Effector memory CD8-positive, alpha-beta T cell (primary cell): Measurements from ENCODE around the gene SNRNP200.
"Not testable (repeated sequence)": the region's sequence is repeated elsewhere in the genome, so short reads cannot be mapped to it uniquely, and the experiment has no call there.

Experiments
- ATAC-seq: fragments of 150-1000 bp; cut with Tn5 transposase; replicated peaks from 2 replicates; pipeline ENCODE4 v1.10.0; 2021; ENCODE audit warnings: mild to moderate bottlenecking, moderate library complexity
- DNase-seq, 3 experiments: peaks; one replicate each; pipeline ENCODE4 v3.0.0; 2021
- H3K27ac Mint-ChIP-seq, 2 donors: one replicate each; pipeline ENCODE4 v1.8.0; 2022; ENCODE audit warnings: mild to moderate bottlenecking in 2 of 2, mixed read lengths in 2 of 2, moderate library complexity in 2 of 2
- H3K27me3 Mint-ChIP-seq, 2 donors: one replicate each; pipeline ENCODE4 v1.8.0; 2022; ENCODE audit warnings: mixed read lengths in 2 of 2
- H3K36me3 Mint-ChIP-seq: one replicate; pipeline ENCODE4 v1.8.0; 2022; ENCODE audit warnings: mild to moderate bottlenecking, moderate library complexity, mixed read lengths; ENCODE audit not compliant: insufficient read depth
- H3K4me1 Mint-ChIP-seq, 2 donors: one replicate each; pipeline ENCODE4 v1.8.0; 2022; ENCODE audit warnings: low read depth in 2 of 2, mixed read lengths in 2 of 2
- H3K4me3 Mint-ChIP-seq, 2 donors: one replicate each; pipeline ENCODE4 v1.8.0; 2022; ENCODE audit warnings: mild to moderate bottlenecking in 2 of 2, mixed read lengths in 2 of 2, moderate library complexity in 2 of 2
- H3K9me3 Mint-ChIP-seq, 2 donors: one replicate each; pipeline ENCODE4 v1.8.0; 2022; ENCODE audit warnings: mixed read lengths in 2 of 2

The SNRNP200 gene

DNA sequence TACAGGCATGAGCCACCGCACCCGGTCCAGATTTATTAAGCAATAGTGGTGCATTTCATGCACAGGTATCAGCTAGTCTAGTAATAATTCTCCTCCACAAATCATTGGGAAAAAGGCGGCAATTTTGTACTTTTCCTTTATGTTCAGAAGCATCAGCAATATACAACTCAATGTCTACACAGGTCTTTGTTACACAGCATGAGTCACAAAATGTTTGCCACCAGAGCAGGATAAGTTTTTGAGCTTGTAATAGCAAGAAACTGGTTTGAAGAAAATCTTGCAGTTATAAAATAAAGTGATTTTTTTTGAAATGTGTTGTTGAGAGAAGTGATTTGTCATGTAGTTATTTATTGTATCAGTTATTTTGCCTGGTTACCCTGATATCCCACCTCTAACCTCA lies 15.0 kb upstream of the SNRNP200 start:
- ATAC-seq = no peak
- Mint-ChIP-seq H3K27ac (peak overlapping the region; percentile 91 to 94), H3K4me1 (peaks cover 47 to 64% of the 10 kb centered on the region in 2 donors), H3K9me3 (no peaks in the 10 kb centered on the region), H3K36me3 (peaks cover 6% of the 10 kb centered on the region), H3K4me3 (peak overlapping the region; percentile 87 to 96), H3K27me3 (no peaks in the 10 kb centered on the region)
- no peak for DNase-seq

DNA sequence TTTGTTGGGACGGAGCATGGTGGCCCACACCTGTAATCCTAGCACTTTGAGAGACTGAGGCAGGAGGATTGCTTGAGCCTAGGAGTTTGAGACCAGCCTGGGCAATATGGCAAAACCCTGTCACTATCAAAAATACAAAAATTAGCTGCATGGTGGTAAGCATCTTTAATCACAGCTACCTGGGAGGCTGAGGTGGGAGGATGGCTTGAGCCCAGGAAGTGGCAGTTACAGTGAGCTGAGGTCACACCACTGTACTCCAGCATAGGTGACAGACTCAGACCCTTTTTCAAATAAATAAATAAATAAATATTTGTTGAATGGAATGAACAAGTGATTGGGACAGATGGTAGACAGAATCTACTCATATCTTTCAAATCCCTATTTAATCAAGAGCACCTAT lies 14.1 kb upstream of the SNRNP200 start:
- H3K4me3 Mint-ChIP-seq = peak overlapping the region in 1 of 2 donors; percentile 87
- DNase-seq (no peak), ATAC-seq (no peak)
- H3K36me3 Mint-ChIP-seq = peaks cover 6% of the 10 kb centered on the region
- no peaks in the 10 kb centered on the region for H3K9me3 Mint-ChIP-seq
- no peaks in the 10 kb centered on the region for H3K27me3 Mint-ChIP-seq
- H3K27ac Mint-ChIP-seq = peak overlapping the region; percentile 60 to 62
- H3K4me1 Mint-ChIP-seq = peaks cover 46 to 62% of the 10 kb centered on the region in 2 donors

DNA sequence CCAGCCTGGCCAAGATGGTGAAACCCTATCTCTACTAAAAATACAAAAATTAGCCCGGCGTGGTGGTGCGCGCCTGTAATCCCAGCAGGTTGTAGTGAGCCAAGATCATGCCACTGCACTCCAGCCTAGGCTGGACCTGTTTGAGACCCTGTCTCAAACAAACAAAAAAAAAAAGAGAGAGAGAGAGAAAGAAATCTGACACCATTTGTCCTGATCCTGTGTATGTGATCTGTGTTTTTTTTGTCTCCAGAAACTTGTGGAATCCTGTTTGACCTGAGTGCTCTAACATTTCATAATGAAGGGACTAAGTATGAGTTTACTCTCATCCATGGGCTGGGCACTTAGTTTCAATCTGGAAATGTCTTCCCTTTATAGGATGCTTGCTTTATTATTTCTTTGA lies 13.4 kb upstream of the SNRNP200 start:
- DNase-seq (no peak), ATAC-seq (no peak)
- H3K9me3 Mint-ChIP-seq = no peaks in the 10 kb centered on the region
- H3K4me1 Mint-ChIP-seq = peaks cover 44 to 58% of the 10 kb centered on the region in 2 donors
- no peaks in the 10 kb centered on the region for H3K27me3 Mint-ChIP-seq
- peak overlapping the region in 1 of 2 donors; percentile 60 for H3K27ac Mint-ChIP-seq
- peaks cover 6% of the 10 kb centered on the region for H3K36me3 Mint-ChIP-seq
- H3K4me3 Mint-ChIP-seq = peak overlapping the region in 1 of 2 donors; percentile 87

DNA sequence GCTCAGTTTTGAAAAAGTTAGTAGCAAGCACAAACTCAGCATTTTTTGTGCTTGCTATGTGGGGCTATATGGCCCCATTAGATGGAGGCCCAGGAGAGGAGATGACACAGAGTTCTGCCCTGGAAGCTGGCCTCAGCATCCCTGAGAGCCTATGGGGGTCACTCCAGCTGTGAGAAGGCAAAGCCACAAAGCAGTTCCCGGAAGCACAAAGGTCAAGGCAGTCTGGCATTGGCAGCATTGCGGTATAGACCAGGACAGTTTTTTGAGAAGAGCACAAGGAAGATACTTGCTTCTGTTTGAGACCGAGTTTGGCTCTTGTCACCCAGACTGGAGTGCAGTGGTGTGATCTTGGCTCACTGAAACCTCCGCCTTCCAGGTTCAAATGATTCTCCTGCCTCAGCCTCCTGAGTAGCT lies 12.2 kb upstream of the SNRNP200 start:
- Mint-ChIP-seq H3K4me1 (peaks cover 40 to 52% of the 10 kb centered on the region in 2 donors), H3K27ac (peak overlapping the region; percentile 80 to 83), H3K36me3 (peaks cover 3% of the 10 kb centered on the region), H3K27me3 (no peaks in the 10 kb centered on the region), H3K9me3 (no peaks in the 10 kb centered on the region), H3K4me3 (peak overlapping the region; percentile 9 to 48)
- ATAC-seq = no peak
- DNase-seq = no peak

DNA sequence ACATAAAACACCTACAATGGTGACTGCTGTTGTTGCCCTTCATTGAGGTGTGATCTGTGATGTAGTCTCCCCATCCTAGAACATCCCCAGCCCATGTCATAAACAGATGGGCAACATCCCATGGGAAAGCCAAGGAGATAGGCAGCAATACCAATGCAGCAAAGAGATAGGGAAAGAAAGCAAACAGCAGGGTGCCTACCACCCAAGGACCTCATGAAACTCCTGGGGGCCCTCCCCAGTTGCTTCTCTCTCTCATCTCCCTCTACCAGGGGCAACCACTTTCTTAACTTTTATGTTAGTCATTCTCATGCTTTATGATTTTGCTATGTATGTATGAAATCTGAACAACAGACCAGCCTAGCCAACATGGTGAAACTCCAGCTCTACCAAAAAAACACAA lies 11.7 kb upstream of the SNRNP200 start:
- Mint-ChIP-seq H3K9me3 (no peaks in the 10 kb centered on the region), H3K27ac (peak overlapping the region; percentile 80 to 83), H3K27me3 (no peaks in the 10 kb centered on the region), H3K36me3 (peaks cover 3% of the 10 kb centered on the region), H3K4me3 (peak overlapping the region; percentile 48 to 74), H3K4me1 (peaks cover 41 to 53% of the 10 kb centered on the region in 2 donors)
- DNase-seq = no peak
- no peak for ATAC-seq

DNA sequence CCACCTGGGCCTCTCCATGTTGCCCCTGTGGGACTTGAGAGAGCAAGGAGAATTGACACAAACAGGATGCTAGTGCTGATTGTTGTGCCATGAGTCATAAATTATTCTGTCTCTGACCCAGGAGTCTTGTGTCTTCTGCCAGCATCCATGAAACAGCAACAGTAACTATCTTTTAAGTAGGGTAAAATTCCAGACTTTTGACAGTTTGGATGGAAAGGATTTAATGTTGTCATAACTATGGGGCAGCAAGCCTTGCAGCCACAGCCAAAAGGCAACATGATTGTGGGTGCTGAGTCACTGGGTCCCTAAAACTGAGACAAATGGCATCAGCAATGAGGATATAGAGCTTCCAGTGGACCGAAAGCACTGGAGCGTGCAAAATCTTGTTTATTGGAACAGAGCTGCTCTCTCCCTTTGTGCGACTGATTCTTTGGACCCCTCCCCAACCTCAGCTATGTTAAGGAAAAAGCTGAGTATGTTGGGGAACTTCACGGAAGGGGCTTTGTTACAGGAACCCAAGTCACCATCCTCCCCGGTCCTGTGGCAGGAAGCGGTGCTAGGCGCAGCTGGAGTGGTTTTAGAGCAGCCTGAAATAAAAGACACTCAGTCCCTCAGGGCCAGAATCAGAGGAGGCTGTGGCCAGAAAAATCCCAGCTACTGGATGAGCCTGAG lies 10.2 kb upstream of the SNRNP200 start:
- Mint-ChIP-seq H3K4me1 (peaks cover 35 to 48% of the 10 kb centered on the region in 2 donors), H3K9me3 (no peaks in the 10 kb centered on the region), H3K36me3 (no peaks in the 10 kb centered on the region), H3K27me3 (no peaks in the 10 kb centered on the region), H3K4me3 (peak overlapping the region; percentile 74), H3K27ac (peak overlapping the region; percentile 80 to 83)
- ATAC-seq = peak; percentile 74
- DNase-seq = no peak

DNA sequence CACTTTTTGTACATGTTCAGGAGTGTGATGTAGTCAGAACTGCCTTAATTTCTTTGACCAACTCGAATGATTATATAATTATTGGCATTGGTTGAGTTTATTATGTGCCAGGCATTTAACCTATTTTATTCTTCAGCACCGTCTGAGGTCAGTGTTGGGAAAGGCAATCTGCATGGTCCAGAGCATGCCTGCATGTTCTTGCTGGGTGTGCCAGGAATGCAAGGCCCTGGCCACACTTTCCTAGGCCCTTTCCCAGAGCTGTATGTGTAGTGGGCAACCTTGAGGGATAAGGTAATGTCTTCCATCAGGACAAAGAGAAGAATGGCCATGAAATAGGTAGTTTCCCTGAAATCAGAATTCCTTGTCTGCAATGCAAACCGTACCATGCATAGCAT lies 9.7 kb upstream of the SNRNP200 start:
- ATAC-seq (no peak), DNase-seq (no peak)
- Mint-ChIP-seq H3K9me3 (no peaks in the 10 kb centered on the region), H3K27me3 (no peaks in the 10 kb centered on the region), H3K27ac (peak overlapping the region; percentile 80 to 83), H3K36me3 (no peaks in the 10 kb centered on the region), H3K4me1 (peaks cover 31 to 43% of the 10 kb centered on the region in 2 donors), H3K4me3 (peak overlapping the region; percentile 74)

DNA sequence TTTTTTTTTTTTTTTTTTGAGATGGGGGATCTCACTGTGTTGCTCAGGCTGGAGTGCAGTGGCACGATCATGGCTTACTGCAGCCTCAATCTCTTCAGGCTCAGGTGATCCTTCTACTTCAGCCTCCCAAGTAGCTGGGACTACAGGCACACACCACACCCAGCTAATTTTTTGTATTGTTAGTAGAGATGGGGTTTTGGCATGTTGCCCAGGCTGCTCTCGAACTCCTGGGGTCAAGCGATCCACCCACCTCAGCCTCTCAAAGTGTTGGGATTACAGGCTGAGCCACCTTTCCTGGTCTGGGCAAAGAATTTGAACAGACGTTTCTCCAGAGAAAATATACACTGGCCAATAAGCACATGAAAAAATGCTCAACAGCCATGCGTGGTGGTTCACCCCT lies 2.9 kb upstream of the SNRNP200 start:
- no peak for DNase-seq
- H3K4me3 Mint-ChIP-seq = no peak overlapping the region

DNA sequence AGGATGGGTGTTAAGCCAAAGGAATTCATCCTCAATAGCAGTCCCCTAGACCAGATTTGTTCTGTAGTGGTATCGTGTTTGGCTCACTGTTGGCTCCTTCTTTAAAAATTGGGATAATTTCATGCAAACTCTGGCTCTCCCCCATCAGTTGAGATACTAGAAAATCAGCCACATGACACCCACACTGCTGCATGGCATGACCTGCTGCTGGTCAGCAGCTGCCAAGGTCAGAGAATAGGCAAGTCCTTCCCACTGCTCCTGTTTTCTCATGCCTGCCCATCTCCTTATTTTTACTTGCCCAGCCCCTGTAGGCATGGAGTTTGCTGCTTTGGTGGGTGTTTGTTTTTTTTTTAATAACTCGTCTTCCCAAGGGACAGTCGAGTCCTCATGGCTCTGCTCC lies 1.0 kb upstream of the SNRNP200 start:
- ATAC-seq = no peak
- peaks cover 39 to 48% of the 10 kb centered on the region in 2 donors for H3K4me1 Mint-ChIP-seq
- H3K36me3 Mint-ChIP-seq = peaks cover 52% of the 10 kb centered on the region
- peak overlapping the region; percentile 96 to 99 for H3K4me3 Mint-ChIP-seq
- no peaks in the 10 kb centered on the region for H3K9me3 Mint-ChIP-seq
- H3K27ac Mint-ChIP-seq = peak overlapping the region; percentile 99
- no peaks in the 10 kb centered on the region for H3K27me3 Mint-ChIP-seq
- no peak for DNase-seq

More for the DNA sequence above, 2.9 kb upstream of the SNRNP200 start:
- no peak for ATAC-seq
- no peaks in the 10 kb centered on the region for H3K9me3 Mint-ChIP-seq
- H3K27ac Mint-ChIP-seq = peak overlapping the region; percentile 66 to 81
- H3K4me1 Mint-ChIP-seq = peaks cover 27 to 33% of the 10 kb centered on the region in 2 donors
- H3K27me3 Mint-ChIP-seq = no peaks in the 10 kb centered on the region
- H3K36me3 Mint-ChIP-seq = peaks cover 33% of the 10 kb centered on the region

DNA sequence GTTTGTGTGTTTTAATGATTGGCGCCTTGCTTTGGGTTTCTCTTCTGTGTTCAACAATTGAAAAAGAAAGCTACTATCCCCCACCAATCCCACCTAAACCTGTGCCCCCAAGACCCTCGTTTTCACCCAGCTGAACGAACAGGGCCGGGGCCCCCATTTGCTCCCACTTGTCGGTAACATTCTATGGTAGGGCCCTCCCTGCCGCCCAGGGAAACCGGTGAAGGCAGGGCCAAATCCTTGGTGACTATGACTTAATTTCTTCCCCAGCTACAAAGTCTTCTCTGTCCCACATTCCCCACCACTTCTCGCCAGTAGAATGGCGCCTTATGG lies 598 bp upstream of the SNRNP200 start:
- no peak for ATAC-seq
- Mint-ChIP-seq H3K4me3 (peak overlapping the region; percentile 96 to 99), H3K36me3 (peaks cover 56% of the 10 kb centered on the region)

DNA sequence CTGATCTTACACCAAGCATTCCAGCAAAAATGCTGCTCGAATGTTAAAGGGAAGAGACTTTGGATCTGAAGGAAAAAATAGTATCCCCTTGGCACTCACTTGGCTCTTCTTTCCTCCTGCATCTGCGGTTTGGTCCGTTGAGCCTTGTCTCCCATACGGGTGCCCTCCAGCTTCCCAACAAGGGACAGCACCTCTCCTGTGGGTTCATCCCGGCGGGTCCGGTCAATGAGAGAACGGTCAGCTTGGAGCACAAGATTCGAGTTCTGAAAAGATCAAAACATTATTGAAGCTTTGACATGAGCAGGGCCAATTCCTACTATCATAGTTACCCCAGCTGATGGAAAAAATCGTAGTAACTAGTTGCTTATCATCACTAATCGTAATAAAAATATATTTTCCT lies 740 bp downstream of the SNRNP200 start:
- H3K27ac Mint-ChIP-seq = peak overlapping the region; percentile 99
- peaks cover 69% of the 10 kb centered on the region for H3K36me3 Mint-ChIP-seq
- no peak for DNase-seq
- no peak for ATAC-seq
- H3K4me3 Mint-ChIP-seq = peak overlapping the region; percentile 96 to 99
- no peaks in the 10 kb centered on the region for H3K27me3 Mint-ChIP-seq
- H3K9me3 Mint-ChIP-seq = no peaks in the 10 kb centered on the region
- H3K4me1 Mint-ChIP-seq = peaks cover 47 to 55% of the 10 kb centered on the region in 2 donors

More for the DNA sequence above, 598 bp upstream of the SNRNP200 start:
- no peak for DNase-seq
- H3K27me3 Mint-ChIP-seq = no peaks in the 10 kb centered on the region
- H3K9me3 Mint-ChIP-seq = no peaks in the 10 kb centered on the region
- H3K27ac Mint-ChIP-seq = peak overlapping the region; percentile 99
- peaks cover 43 to 52% of the 10 kb centered on the region in 2 donors for H3K4me1 Mint-ChIP-seq

DNA sequence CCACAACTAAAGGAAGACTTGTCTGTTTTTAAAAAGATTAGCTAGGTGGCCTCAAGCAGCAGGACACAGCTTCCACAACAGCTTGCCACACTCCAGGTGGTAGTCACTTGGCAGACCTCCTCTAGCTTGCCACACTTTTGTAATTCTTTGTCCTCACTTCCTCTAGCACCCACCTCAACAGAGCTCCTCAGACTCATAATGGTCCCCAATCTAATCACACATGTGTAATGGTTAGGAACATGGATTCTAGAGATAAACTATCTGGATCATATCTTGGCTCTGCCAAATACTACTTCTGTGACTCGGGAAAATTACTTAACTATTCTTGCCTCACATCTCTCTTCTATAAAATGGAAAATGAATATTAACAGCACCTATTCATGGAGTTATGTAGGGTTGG lies 3.5 kb downstream of the SNRNP200 start:
- Mint-ChIP-seq H3K27me3 (no peaks in the 10 kb centered on the region), H3K4me3 (peak overlapping the region; percentile 12 to 32), H3K36me3 (peaks cover 93% of the 10 kb centered on the region), H3K9me3 (no peaks in the 10 kb centered on the region), H3K27ac (peak overlapping the region; percentile 81 to 84), H3K4me1 (peaks cover 47 to 55% of the 10 kb centered on the region in 2 donors)
- DNase-seq (no peak), ATAC-seq (no peak)

DNA sequence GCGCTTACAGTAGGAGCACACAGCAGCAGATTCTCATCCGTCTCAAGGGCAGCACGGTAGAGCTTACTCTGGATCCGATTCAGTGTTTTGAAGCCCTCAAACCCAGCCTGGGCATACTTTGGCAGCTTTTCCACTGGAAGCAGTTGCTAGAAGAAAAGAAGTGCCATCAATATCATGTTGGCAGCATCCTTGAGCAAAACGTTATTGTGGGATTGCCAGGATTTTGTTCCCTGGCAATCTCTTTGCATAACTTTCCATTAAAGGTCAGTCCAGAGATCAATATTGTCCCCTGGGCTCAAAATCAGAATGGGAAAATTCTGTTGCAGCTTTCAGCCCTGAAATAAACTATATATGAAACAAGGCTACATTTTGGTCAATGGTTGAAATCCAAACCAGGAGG lies 8.4 kb downstream of the SNRNP200 start:
- H3K27me3 Mint-ChIP-seq = no peaks in the 10 kb centered on the region

DNA sequence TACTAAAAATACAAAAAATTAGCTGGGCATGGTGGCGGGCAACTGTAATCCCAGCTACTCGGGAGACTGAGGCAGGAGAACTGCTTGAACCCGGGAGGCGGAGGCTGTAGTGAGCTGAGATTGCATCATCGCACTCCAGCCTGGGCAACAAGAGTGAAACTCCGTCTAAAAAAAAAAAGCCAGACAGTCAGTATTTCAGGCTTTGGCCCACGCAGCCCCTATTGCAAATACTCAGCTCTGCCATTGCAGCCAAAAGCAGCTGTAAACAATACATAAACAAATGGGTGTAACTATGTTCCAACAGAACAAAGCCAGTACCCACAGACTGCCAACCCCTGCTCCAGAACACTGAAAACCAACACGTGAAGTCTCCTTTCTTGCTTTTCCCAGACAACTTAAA lies 11.1 kb downstream of the SNRNP200 start:
- peaks cover 100% of the 10 kb centered on the region for H3K36me3 Mint-ChIP-seq
- not testable (repeated sequence) for H3K4me3 Mint-ChIP-seq, H3K4me1 Mint-ChIP-seq, ATAC-seq, H3K27ac Mint-ChIP-seq, H3K9me3 Mint-ChIP-seq, DNase-seq, H3K27me3 Mint-ChIP-seq

More for the DNA sequence above, 8.4 kb downstream of the SNRNP200 start:
- ATAC-seq (no peak), DNase-seq (no peak)
- H3K9me3 Mint-ChIP-seq = no peaks in the 10 kb centered on the region
- H3K36me3 Mint-ChIP-seq = peaks cover 100% of the 10 kb centered on the region
- H3K4me3 Mint-ChIP-seq = no peak overlapping the region
- H3K4me1 Mint-ChIP-seq = peaks cover 12 to 13% of the 10 kb centered on the region in 2 donors
- H3K27ac Mint-ChIP-seq = no peak overlapping the region
